ENCODE results near the gene ZNF814.

Gene ZNF814

GRCh38 chr19:57817976-57818375 lies 70.9 kb downstream of the ZNF814 start:
- Histone ChIP-seq H3K27me3 (ENCODE audit: insufficient read depth, low read length, poor library complexity) (no peaks in the 10 kb centered on the region), H3K27ac (ENCODE audit: low read length) (no peak overlapping the region), H2AFZ (ENCODE audit: low read depth, low read length) (no peak overlapping the region), H3K9me3 (ENCODE audit: insufficient read depth, low read length, severe bottlenecking) (no peaks in the 10 kb centered on the region), H3K79me2 (ENCODE audit: insufficient read depth, low read length) (peaks cover 63% of the 10 kb centered on the region), H3K4me2 (ENCODE audit: insufficient read depth, low read length) (no peak overlapping the region), H3K9ac (ENCODE audit: low read depth, low read length) (no peak overlapping the region), H3K4me3 (ENCODE audit: low read depth in 1 of 2, low read length in 2 of 2) (no peak overlapping the region), H3K36me3 (ENCODE audit: insufficient read depth, low read length) (peaks cover 18% of the 10 kb centered on the region), H3K4me1 (ENCODE audit: insufficient read depth, low read length) (peaks cover 44% of the 10 kb centered on the region), H4K20me1 (ENCODE audit: insufficient read depth, low read length) (peaks cover 14% of the 10 kb centered on the region; the same call in 1 of the 2 replicates)
- TF ChIP-seq CTCF (IDR thresholded peaks at IDR 0.05; ENCODE audit: borderline replicate concordance, extremely low read depth, low read length, poor library complexity, severe bottlenecking) (no peak), EZH2 (IDR thresholded peaks at IDR 0.05; ENCODE audit: borderline replicate concordance, low read depth, low read length, severe bottlenecking) (no peak)
- DNase-seq (no peak), ATAC-seq (ENCODE audit: insufficient read depth, low read depth) (no peak)

- Histone ChIP-seq H3K4me3 (ENCODE audit: low read depth in 1 of 2, low read length in 2 of 2) (no peak overlapping the region), H3K79me2 (ENCODE audit: insufficient read depth, low read length) (peaks cover 60% of the 10 kb centered on the region), H3K9me3 (ENCODE audit: insufficient read depth, low read length, severe bottlenecking) (no peaks in the 10 kb centered on the region), H3K4me2 (ENCODE audit: insufficient read depth, low read length) (no peak overlapping the region), H2AFZ (ENCODE audit: low read depth, low read length) (no peak overlapping the region), H3K36me3 (ENCODE audit: insufficient read depth, low read length) (peaks cover 20% of the 10 kb centered on the region), H3K9ac (ENCODE audit: low read depth, low read length) (no peak overlapping the region), H3K4me1 (ENCODE audit: insufficient read depth, low read length) (peaks cover 51% of the 10 kb centered on the region), H3K27ac (ENCODE audit: low read length) (no peak overlapping the region), H3K27me3 (ENCODE audit: insufficient read depth, low read length, poor library complexity) (no peaks in the 10 kb centered on the region), H4K20me1 (ENCODE audit: insufficient read depth, low read length) (peaks cover 12% of the 10 kb centered on the region; the same call in 1 of the 2 replicates)
- no peak for TF ChIP-seq EZH2 (IDR thresholded peaks at IDR 0.05; ENCODE audit: borderline replicate concordance, low read depth, low read length, severe bottlenecking)
- TF ChIP-seq CTCF (IDR thresholded peaks at IDR 0.05; ENCODE audit: borderline replicate concordance, extremely low read depth, low read length, poor library complexity, severe bottlenecking): no peak
- no peak for ATAC-seq (ENCODE audit: insufficient read depth, low read depth)
- DNase-seq: no peak
Observed at GRCh38 chr19:57816652-57817051, 72.2 kb downstream of the ZNF814 start.

- TF ChIP-seq CTCF (IDR thresholded peaks at IDR 0.05; ENCODE audit: borderline replicate concordance, extremely low read depth, low read length, poor library complexity, severe bottlenecking): no peak
- TF ChIP-seq EZH2 (IDR thresholded peaks at IDR 0.05; ENCODE audit: borderline replicate concordance, low read depth, low read length, severe bottlenecking): no peak
- Histone ChIP-seq H3K4me1 (ENCODE audit: insufficient read depth, low read length) (peaks cover 44% of the 10 kb centered on the region), H2AFZ (ENCODE audit: low read depth, low read length) (peak overlapping the region; percentile 82; the same call in 1 of the 2 replicates), H3K4me2 (ENCODE audit: insufficient read depth, low read length) (peak overlapping the region; percentile 91), H3K9me3 (ENCODE audit: insufficient read depth, low read length, severe bottlenecking) (no peaks in the 10 kb centered on the region), H3K27me3 (ENCODE audit: insufficient read depth, low read length, poor library complexity) (no peaks in the 10 kb centered on the region), H3K4me3 (ENCODE audit: low read depth in 1 of 2, low read length in 2 of 2) (peak overlapping the region in 1 of 2 experiments; percentile 69; a peak in 2 of 4 replicates), H3K36me3 (ENCODE audit: insufficient read depth, low read length) (peaks cover 15% of the 10 kb centered on the region), H4K20me1 (ENCODE audit: insufficient read depth, low read length) (peaks cover 7% of the 10 kb centered on the region; the same call in 1 of the 2 replicates), H3K27ac (ENCODE audit: low read length) (0 out of 2 replicates have a peak overlapping the region, but pooled peaks have one; percentile 5), H3K9ac (ENCODE audit: low read depth, low read length) (no peak overlapping the region), H3K79me2 (ENCODE audit: insufficient read depth, low read length) (peaks cover 54% of the 10 kb centered on the region)
- ATAC-seq (ENCODE audit: insufficient read depth, low read depth) (no peak), DNase-seq (no peak)
Observed at GRCh38 chr19:57815247-57816075, 73.4 kb downstream of the ZNF814 start.
